Breast epithelium (tissue), 4 donors: Measurements from ENCODE around the gene RNF41. TPM values are rescaled to one million over a fixed set of nuclear protein-coding genes. Genes with fewer than 3 reads are reported as not detected.
A peak's percentile ranks its signal among the peaks of the same experiment; 100 is the strongest.

Experiments used
- DNase-seq, 2 donors: peaks; one replicate each; pipeline ENCODE4 v3.0.0-alpha.2; 2019; ENCODE audit warnings: low spot score in 2 of 2
- H3K27ac ChIP-seq, 2 donors: fragments of 200-600 bp; sonication (generic) in 1 of 2; one replicate each; pipeline ENCODE4 v1.5.1; 2016 to 2019; ENCODE audit warnings: mild to moderate bottlenecking in 1 of 2
- H3K27me3 ChIP-seq, 2 donors: fragments of 200-600 bp; sonication (generic) in 1 of 2; one replicate each; pipeline versions ENCODE4 v1.5.1 to v1.6.0; 2017 to 2019; ENCODE audit warnings: control low read depth in 1 of 2, mild to moderate bottlenecking in 1 of 2
- H3K36me3 ChIP-seq: fragments of 200-600 bp; one replicate; pipeline ENCODE4 v1.5.1; 2019
- H3K4me1 ChIP-seq, 2 donors: fragments of 200-600 bp; sonication (generic); one replicate each; pipeline ENCODE4 v1.5.1; 2016 to 2019; ENCODE audit warnings: control low read depth in 1 of 2
- H3K4me3 ChIP-seq, 3 donors: fragments of 200-600 bp; sonication (generic); 1 replicate in 2 of 3; 2 replicates in 1 of 3; pipeline ENCODE4 v1.5.1; 2016 to 2019; ENCODE audit warnings: mild to moderate bottlenecking in 3 of 3, moderate library complexity in 2 of 3
- H3K9me3 ChIP-seq, 2 donors: fragments of 200-600 bp; sonication (generic) in 1 of 2; one replicate each; pipeline ENCODE4 v1.5.1; 2016 to 2019; ENCODE audit warnings: control low read depth in 1 of 2
- POLR2A ChIP-seq: fragments of 450-650 bp; IDR thresholded peaks from one replicate; pipeline ENCODE4 v1.6.1; 2016; ENCODE audit warnings: antibody characterized with exemption, mild to moderate bottlenecking, moderate library complexity
- POLR2AphosphoS5 ChIP-seq, 3 donors: sonication (generic); formaldehyde crosslinking; IDR thresholded peaks; one replicate each; pipeline ENCODE4 v1.6.1; 2017; ENCODE audit warnings: antibody characterized with exemption in 3 of 3
- intact Hi-C: fragments of 100-400 bp; cut with DNase I; formaldehyde crosslinking; loops from one replicate; pipeline ENCODE4 v1.15.1; 2023; ENCODE audit warnings: low total_unique reads
- total RNA-seq, 3 donors: library from RNA; depleted of rRNA; stranded (reverse); fragments of >200 nt; gene quantifications; one replicate each; pipeline ENCODE4 v1.1.0, GENCODE V29; 2016
- TF ChIP-seq, protein P1 (sequence below), 3 donors: fragments of 450-650 bp; IDR thresholded peaks; one replicate each; pipeline ENCODE4 v1.5.1; 2016 to 2017; ENCODE audit warnings: antibody characterized with exemption in 3 of 3, mild to moderate bottlenecking in 3 of 3, moderate library complexity in 3 of 3

Gene RNF41
- total RNA-seq, 3 donors from 2014 or later = 64.4 to 86.6 (median 81.3) TPM

DNA sequence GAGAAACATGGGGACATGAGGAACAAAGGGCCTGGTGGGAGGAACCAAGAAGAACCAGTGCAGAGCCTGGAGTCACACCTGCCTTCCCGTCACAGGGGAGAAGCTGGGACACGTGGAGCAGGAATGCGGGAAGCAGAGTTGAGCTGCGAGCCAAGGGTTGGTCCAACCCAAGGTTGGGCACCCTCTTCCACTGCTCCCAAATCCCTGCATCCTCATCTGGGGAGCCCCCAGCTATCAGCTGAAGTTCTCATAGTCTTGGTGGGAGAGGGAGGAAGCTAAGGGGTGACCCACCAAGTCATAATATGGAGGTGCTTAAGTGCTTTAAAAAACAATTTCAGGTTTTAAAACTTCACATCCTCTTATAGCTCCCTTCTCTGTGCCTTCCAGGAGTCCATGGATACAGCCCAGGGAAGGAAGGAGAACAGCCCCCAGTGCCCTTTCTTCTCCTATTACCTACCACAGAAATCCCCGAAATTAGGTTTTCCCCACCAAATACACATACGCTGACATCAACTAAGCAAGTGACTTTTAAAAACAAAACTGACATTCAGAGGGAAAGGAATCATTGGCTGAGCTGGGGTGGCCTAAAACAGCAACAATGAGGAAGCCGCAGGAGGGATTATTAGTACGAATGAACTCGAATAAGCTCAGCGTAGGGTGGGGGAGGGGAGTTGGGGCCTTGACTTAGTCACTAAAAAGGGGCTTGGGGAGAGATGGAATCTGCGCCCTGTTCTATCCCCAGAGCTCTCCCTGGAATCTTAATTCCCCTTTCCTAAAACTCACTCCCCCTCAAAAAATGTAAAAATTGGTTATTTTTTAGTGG is 59.0 kb downstream of the RNF41 start:
- Histone ChIP-seq H3K4me1 (peaks cover 4 to 25% of the 10 kb centered on the region in 2 donors), H3K4me3 (no peak overlapping the region)
- intact Hi-C loops = no loop called here

DNA sequence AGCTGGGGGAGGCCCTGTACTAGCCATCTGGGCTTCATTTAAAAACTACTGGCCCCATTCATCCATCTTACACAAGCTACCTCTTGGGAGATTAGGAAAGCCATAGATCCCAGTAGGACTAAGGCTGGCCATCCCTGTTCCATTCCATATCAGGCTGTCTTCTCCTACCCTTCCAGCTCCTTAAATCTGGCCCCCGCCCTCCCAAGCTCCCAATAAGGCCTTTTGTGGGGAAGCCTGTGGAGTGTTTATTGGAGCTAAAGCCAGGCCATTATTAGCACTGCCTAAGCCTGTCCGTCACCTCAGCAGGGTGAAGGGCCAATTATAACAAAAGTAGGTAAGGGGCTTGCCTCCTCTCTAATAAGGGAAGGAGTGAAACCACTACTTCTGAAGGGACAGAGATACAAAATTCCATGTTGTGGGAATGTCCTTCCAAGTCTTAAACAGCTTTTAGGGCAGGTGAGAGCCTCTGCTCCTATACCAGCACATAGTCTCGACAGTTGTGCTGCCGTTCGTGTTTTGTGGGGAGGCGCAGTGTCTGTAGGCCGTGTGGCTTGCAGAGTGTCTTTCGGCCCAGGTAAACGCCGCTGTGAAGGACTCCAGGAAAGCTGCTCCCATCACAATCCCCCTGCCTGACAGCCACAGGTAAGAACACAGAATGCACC is 59.9 kb downstream of the RNF41 start:
- intact Hi-C loops = no loop called here
- H3K36me3 ChIP-seq = peaks cover 5% of the 10 kb centered on the region
- no peak for DNase-seq
- no peaks in the 10 kb centered on the region for H3K9me3 ChIP-seq
- peak overlapping the region in 2 of 3 donors; percentile 94 to 97 for H3K4me3 ChIP-seq
- TF ChIP-seq POLR2AphosphoS5 (IDR thresholded peaks at IDR 0.05) (no peak), POLR2A (no peak)
- TF ChIP-seq, protein P1, sequence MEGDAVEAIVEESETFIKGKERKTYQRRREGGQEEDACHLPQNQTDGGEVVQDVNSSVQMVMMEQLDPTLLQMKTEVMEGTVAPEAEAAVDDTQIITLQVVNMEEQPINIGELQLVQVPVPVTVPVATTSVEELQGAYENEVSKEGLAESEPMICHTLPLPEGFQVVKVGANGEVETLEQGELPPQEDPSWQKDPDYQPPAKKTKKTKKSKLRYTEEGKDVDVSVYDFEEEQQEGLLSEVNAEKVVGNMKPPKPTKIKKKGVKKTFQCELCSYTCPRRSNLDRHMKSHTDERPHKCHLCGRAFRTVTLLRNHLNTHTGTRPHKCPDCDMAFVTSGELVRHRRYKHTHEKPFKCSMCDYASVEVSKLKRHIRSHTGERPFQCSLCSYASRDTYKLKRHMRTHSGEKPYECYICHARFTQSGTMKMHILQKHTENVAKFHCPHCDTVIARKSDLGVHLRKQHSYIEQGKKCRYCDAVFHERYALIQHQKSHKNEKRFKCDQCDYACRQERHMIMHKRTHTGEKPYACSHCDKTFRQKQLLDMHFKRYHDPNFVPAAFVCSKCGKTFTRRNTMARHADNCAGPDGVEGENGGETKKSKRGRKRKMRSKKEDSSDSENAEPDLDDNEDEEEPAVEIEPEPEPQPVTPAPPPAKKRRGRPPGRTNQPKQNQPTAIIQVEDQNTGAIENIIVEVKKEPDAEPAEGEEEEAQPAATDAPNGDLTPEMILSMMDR (IDR thresholded peaks at IDR 0.05) = no peak
- peaks cover 4 to 25% of the 10 kb centered on the region in 2 donors for H3K4me1 ChIP-seq
- no peaks in the 10 kb centered on the region for H3K27me3 ChIP-seq
- peak overlapping the region; percentile 100 for H3K27ac ChIP-seq

More for the DNA sequence above, 59.0 kb downstream of the RNF41 start:
- peak overlapping the region; percentile 40 to 100 for H3K27ac ChIP-seq
- peaks cover 5% of the 10 kb centered on the region for H3K36me3 ChIP-seq
- peak; percentile 11 to 56 (median 44) for TF ChIP-seq POLR2AphosphoS5 (IDR thresholded peaks at IDR 0.05)
- TF ChIP-seq POLR2A = no peak
- TF ChIP-seq, protein P1 (IDR thresholded peaks at IDR 0.05) = no peak
- no peaks in the 10 kb centered on the region for H3K9me3 ChIP-seq
- no peaks in the 10 kb centered on the region for H3K27me3 ChIP-seq
- no peak for DNase-seq

DNA sequence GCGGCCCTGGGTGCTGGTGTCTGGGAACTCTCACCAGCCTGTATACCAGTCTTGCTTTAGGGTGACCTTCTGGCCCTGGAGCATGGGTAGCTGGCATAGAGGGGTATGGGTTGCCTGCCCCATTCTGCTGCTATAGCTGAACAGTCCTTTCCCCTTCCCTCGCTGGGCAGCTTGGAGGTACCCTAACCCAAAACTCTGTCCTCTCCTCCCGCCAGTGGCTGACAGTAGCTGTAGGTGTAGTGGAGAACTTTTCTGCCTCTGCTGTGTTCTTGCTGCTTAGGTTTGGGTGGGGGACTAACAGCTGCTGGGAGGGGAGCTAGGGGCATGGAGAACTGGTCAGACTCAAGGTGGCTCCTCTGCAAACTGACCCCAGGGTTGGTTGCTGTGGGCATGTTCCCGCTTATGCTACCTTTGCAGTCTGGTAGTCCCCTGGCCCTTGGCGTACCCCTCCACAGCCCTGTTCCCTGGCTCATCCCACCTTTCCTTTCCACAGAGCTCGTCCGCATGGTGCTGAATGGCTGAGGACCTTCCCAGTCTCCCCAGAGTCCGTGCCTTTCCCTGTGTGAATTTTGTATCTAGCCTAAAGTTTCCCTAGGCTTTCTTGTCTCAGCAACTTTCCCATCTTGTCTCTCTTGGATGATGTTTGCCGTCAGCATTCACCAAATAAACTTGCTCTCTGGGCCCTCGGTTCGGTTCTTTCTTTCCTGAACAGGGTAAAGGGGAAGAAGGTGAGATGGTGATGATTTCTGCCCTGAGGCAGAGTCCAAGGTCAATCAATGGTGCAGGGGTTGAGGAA is 60.6 kb downstream of the RNF41 start:
- peak overlapping the region; percentile 89 to 97 (median 94) for H3K4me3 ChIP-seq

DNA sequence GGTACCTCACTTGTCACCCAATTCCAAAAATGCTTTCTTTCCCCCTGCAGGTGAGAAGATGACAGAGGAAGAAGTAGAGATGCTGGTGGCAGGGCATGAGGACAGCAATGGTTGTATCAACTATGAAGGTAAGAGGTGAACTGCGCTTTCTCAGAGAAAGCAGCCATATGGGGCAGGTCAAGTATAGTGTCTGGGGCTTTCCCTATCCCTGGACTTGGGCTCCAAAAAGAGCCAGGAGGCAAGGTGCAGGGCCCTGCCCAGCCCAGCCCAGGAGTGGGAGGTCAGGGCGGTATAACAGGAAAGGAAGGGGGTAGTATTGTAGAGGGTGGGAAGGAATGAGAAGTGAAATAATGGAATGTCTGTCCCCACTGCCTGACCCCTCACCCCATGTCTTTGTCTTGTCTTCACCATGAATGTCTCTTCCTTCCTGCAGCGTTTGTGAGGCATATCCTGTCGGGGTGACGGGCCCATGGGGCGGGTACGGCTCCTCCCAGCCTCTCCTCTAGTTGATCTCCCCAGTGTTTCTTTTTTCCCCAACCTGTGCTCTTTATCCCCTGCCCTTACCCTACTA is 61.4 kb downstream of the RNF41 start:
- Histone ChIP-seq H3K27me3 (no peaks in the 10 kb centered on the region), H3K4me3 (peak overlapping the region; percentile 89 to 97 (median 94)), H3K9me3 (no peaks in the 10 kb centered on the region), H3K27ac (peak overlapping the region; percentile 100), H3K36me3 (peaks cover 4% of the 10 kb centered on the region), H3K4me1 (peaks cover 4 to 25% of the 10 kb centered on the region in 2 donors)
- intact Hi-C loops = no loop called here
- TF ChIP-seq POLR2AphosphoS5 (IDR thresholded peaks at IDR 0.05) = no peak
- no peak for TF ChIP-seq POLR2A
- TF ChIP-seq, protein P1 (IDR thresholded peaks at IDR 0.05) = no peak
- DNase-seq = no peak

More for the DNA sequence above, 60.6 kb downstream of the RNF41 start:
- H3K4me1 ChIP-seq = peaks cover 4 to 25% of the 10 kb centered on the region in 2 donors
- H3K36me3 ChIP-seq = peaks cover 5% of the 10 kb centered on the region
- no peak for DNase-seq
- intact Hi-C loops = no loop called here
- no peaks in the 10 kb centered on the region for H3K27me3 ChIP-seq
- no peaks in the 10 kb centered on the region for H3K9me3 ChIP-seq
- peak overlapping the region; percentile 100 for H3K27ac ChIP-seq
- TF ChIP-seq POLR2AphosphoS5 (IDR thresholded peaks at IDR 0.05) = peak in 1 of 3 donors; percentile 42
- TF ChIP-seq, protein P1 (IDR thresholded peaks at IDR 0.05) = no peak
